ENCODE measurements around the gene RAB3C. TPM values are rescaled to one million over a fixed set of nuclear protein-coding genes. Genes with fewer than 3 reads are reported as not detected.

The RAB3C gene
- total RNA-seq, 1 donor from 2014 or later: not detected

DNA sequence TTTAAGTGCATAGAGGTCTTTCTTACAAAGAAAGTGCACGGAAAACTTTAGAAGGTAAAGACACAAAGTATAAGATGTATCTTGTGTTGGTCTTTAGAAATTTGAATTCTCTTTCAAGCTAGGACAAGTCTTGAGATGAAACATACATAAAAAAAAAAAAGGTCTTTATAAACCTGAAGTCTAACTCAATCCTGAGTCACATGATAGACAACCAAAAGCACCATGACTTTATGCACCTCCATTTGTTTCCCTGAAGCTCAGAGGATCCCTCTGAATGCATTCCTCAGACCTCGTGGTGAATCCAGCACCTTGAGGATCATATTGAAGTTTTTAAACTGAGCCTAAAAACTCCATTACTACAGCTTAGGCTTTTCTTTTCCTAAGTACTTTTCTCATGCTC is 91.8 kb downstream of the RAB3C start:
- TF ChIP-seq, protein P1, sequence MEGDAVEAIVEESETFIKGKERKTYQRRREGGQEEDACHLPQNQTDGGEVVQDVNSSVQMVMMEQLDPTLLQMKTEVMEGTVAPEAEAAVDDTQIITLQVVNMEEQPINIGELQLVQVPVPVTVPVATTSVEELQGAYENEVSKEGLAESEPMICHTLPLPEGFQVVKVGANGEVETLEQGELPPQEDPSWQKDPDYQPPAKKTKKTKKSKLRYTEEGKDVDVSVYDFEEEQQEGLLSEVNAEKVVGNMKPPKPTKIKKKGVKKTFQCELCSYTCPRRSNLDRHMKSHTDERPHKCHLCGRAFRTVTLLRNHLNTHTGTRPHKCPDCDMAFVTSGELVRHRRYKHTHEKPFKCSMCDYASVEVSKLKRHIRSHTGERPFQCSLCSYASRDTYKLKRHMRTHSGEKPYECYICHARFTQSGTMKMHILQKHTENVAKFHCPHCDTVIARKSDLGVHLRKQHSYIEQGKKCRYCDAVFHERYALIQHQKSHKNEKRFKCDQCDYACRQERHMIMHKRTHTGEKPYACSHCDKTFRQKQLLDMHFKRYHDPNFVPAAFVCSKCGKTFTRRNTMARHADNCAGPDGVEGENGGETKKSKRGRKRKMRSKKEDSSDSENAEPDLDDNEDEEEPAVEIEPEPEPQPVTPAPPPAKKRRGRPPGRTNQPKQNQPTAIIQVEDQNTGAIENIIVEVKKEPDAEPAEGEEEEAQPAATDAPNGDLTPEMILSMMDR (IDR thresholded peaks at IDR 0.05; ENCODE audit: insufficient read depth, low read length, severe bottlenecking): no peak
- Histone ChIP-seq H3K36me3 (ENCODE audit: control insufficient read depth, insufficient read depth, low read length) (no peaks in the 10 kb centered on the region), H3K27me3 (ENCODE audit: control insufficient read depth, insufficient read depth, low read length) (no peaks in the 10 kb centered on the region), H3K4me3 (ENCODE audit: low read depth, low read length) (no peak overlapping the region)
- DNase-seq (ENCODE audit: low read depth): peak; percentile 55
- no peak for FAIRE-seq

DNA sequence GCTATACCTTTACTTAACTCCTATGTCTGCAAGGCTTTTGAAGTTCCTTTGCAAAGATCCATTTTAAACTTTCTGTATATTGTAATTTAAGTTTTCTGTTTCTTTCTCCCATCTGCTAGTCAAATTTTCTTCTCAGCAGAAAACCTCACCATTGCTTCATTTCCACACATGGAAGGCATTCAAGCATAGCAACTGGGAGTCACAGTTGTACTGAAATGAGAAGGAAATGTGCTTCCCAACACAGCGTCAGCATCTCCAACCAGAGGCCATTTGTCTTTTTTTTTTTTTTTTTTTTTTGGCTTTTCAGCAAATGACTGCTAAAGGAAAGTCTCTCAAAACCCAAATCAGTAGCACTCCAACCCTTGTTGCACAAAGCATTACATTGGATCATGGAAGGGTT is 92.5 kb downstream of the RAB3C start:
- H3K36me3 ChIP-seq (ENCODE audit: control insufficient read depth, insufficient read depth, low read length): no peaks in the 10 kb centered on the region
- DNase-seq (ENCODE audit: low read depth) (no peak), FAIRE-seq (no peak)
- no peaks in the 10 kb centered on the region for H3K27me3 ChIP-seq (ENCODE audit: control insufficient read depth, insufficient read depth, low read length)
- H3K4me3 ChIP-seq (ENCODE audit: low read depth, low read length): no peak overlapping the region
- TF ChIP-seq, protein P1 (IDR thresholded peaks at IDR 0.05; ENCODE audit: insufficient read depth, low read length, severe bottlenecking): no peak

DNA sequence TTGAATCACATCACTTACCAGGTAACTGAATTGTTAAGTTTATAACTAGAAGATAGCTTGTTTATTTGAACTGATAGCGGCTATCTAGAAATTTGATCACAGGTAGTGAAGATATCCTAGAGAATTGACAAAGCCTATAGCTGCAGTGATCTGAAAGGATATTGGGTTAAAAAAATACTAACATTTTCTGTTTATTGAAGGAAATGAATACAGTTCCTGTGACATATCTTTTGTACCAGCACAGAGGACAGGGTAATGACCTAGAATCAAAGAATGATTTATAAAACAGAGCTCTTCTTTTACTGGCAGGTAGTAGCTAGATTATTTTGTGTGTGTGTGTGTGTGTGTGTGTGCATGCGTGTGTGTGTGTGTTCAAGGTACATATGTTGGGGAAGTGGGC is 94.8 kb downstream of the RAB3C start:
- Histone ChIP-seq H3K4me3 (ENCODE audit: low read depth, low read length) (no peak overlapping the region), H3K27me3 (ENCODE audit: control insufficient read depth, insufficient read depth, low read length) (no peaks in the 10 kb centered on the region), H3K36me3 (ENCODE audit: control insufficient read depth, insufficient read depth, low read length) (no peaks in the 10 kb centered on the region)
- TF ChIP-seq, protein P1 (IDR thresholded peaks at IDR 0.05; ENCODE audit: insufficient read depth, low read length, severe bottlenecking): no peak
- no peak for FAIRE-seq
- DNase-seq (ENCODE audit: low read depth): no peak

DNA sequence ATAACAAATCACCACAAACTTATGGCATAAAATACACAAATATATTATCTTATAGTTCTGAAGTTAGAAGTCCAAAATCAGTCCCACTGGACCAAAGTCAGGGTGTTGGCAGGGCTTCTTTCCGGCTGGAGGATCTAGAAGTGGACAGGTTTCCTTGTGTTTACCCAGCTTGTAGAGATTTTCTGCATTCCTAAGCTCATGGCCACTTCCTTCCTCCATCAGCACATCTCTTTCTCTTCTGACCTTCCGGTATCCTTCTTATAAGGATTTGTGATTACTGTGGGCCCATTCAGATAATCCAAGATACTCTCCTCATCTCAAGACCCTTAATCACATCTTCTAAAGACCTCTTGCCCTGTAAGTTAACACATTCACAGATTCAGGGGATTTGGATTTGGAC is 97.6 kb downstream of the RAB3C start:
- TF ChIP-seq, protein P1 (IDR thresholded peaks at IDR 0.05; ENCODE audit: insufficient read depth, low read length, severe bottlenecking): no peak
- no peak for DNase-seq (ENCODE audit: low read depth)
- Histone ChIP-seq H3K36me3 (ENCODE audit: control insufficient read depth, insufficient read depth, low read length) (no peaks in the 10 kb centered on the region), H3K4me3 (ENCODE audit: low read depth, low read length) (no peak overlapping the region), H3K27me3 (ENCODE audit: control insufficient read depth, insufficient read depth, low read length) (no peaks in the 10 kb centered on the region)
- FAIRE-seq: no peak

DNA sequence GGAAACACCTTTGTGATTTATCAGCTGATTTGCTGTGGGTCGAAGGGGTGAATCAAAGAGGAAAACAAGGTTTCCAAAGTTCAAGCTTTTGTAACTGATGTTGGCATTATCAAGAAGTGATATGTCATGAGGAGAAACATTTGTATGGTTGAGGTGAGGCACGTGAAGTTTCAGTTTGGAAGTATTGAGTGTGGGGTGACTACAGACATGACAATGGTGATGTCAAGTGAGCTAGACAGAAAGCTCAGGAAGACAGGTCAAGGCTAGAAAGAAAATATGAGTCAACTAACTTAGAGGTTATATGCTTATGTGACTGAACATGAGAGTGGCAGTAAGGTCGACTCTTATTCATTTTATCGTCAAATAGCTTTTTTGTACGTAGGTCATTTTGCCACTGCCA is 99.1 kb downstream of the RAB3C start:
- TF ChIP-seq, protein P1 (IDR thresholded peaks at IDR 0.05; ENCODE audit: insufficient read depth, low read length, severe bottlenecking): no peak
- Histone ChIP-seq H3K27me3 (ENCODE audit: control insufficient read depth, insufficient read depth, low read length) (no peaks in the 10 kb centered on the region), H3K36me3 (ENCODE audit: control insufficient read depth, insufficient read depth, low read length) (no peaks in the 10 kb centered on the region), H3K4me3 (ENCODE audit: low read depth, low read length) (no peak overlapping the region)
- no peak for DNase-seq (ENCODE audit: low read depth)
- no peak for FAIRE-seq

DNA sequence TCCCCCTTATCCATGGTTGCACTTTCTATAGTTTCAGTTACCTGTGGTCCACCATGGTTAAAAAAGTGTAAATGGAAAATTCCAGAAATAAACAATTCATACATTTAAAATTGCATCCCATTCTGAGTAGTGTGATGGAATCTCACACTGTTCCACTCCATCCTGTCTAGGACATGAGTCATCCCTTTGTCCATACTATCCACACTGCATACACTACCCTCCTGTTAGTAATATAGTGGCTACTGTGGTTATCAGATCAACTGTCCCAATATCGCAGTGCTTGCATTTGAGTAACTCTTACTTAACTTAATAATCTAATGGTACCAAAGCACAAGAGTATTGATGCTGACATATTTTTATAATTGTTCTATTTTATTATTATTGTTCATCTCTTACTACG is 100.7 kb downstream of the RAB3C start:
- DNase-seq (ENCODE audit: low read depth) (peak; percentile 20), FAIRE-seq (no peak)
- TF ChIP-seq, protein P1 (IDR thresholded peaks at IDR 0.05; ENCODE audit: insufficient read depth, low read length, severe bottlenecking): no peak
- Histone ChIP-seq H3K27me3 (ENCODE audit: control insufficient read depth, insufficient read depth, low read length) (no peaks in the 10 kb centered on the region), H3K4me3 (ENCODE audit: low read depth, low read length) (no peak overlapping the region), H3K36me3 (ENCODE audit: control insufficient read depth, insufficient read depth, low read length) (no peaks in the 10 kb centered on the region)
